SJSA1 (cell line): ENCODE results near the gene CEP95. TPM values are rescaled to one million over a fixed set of nuclear protein-coding genes. Genes with fewer than 3 reads are reported as not detected.

Experiments
- DNase-seq, 2 experiments: peaks; one replicate each; pipeline ENCODE4 v3.0.0-alpha.2; 2015 to 2020; ENCODE audit warnings: low spot score in 2 of 2, low read depth in 1 of 2
- H3K27ac ChIP-seq: fragments of 250-450 bp; sonication (Bioruptor Pico); 2 replicates; pipeline ENCODE4 v1.5.1; 2020; ENCODE audit warnings: mild to moderate bottlenecking, moderate library complexity
- H3K27me3 ChIP-seq: fragments of 250-450 bp; sonication (Bioruptor Pico); replicated peaks from 2 replicates; pipeline ENCODE4 v1.5.1; 2020; ENCODE audit warnings: mild to moderate bottlenecking, moderate library complexity
- H3K36me3 ChIP-seq: fragments of 250-450 bp; sonication (Bioruptor Pico); 2 replicates; pipeline ENCODE4 v1.5.1; 2020; ENCODE audit warnings: mild to moderate bottlenecking
- H3K4me1 ChIP-seq: fragments of 250-450 bp; sonication (Bioruptor Pico); replicated peaks from 2 replicates; pipeline ENCODE4 v1.6.1; 2021; ENCODE audit warnings: mild to moderate bottlenecking
- H3K4me3 ChIP-seq: fragments of 250-450 bp; sonication (Bioruptor Pico); 2 replicates; pipeline ENCODE4 v1.5.1; 2020; ENCODE audit warnings: mild to moderate bottlenecking
- H3K9me3 ChIP-seq: fragments of 250-450 bp; sonication (Bioruptor Pico); replicated peaks from 2 replicates; pipeline ENCODE4 v1.5.1; 2020; ENCODE audit warnings: mild to moderate bottlenecking
- total RNA-seq: library from RNA; depleted of rRNA; stranded (reverse); fragments of >200 nt; shearing (Covaris generic); gene quantifications from 2 replicates; pipeline ENCODE4 v1.2.3, GENCODE V29; 2014

The CEP95 gene
- total RNA-seq, 1 experiment from 2014 or later: 36.7 TPM

GRCh38 chr17:64540118-64540776 lies 33.5 kb downstream of the CEP95 start:
- H3K4me1 ChIP-seq: no peaks in the 10 kb centered on the region
- H3K27ac ChIP-seq: no peak overlapping the region
- peaks cover 92% of the 10 kb centered on the region for H3K36me3 ChIP-seq
- H3K27me3 ChIP-seq: no peaks in the 10 kb centered on the region
- no peak overlapping the region for H3K4me3 ChIP-seq
- no peak for DNase-seq
- H3K9me3 ChIP-seq: no peaks in the 10 kb centered on the region

- H3K36me3 ChIP-seq: peaks cover 93% of the 10 kb centered on the region
- no peak overlapping the region for H3K27ac ChIP-seq
- no peaks in the 10 kb centered on the region for H3K27me3 ChIP-seq
- no peak overlapping the region for H3K4me3 ChIP-seq
- H3K4me1 ChIP-seq: no peaks in the 10 kb centered on the region
- DNase-seq: no peak
- H3K9me3 ChIP-seq: no peaks in the 10 kb centered on the region
Measured at GRCh38 chr17:64544742-64545141, 38.0 kb downstream of the CEP95 start.

- no peaks in the 10 kb centered on the region for H3K9me3 ChIP-seq
- no peaks in the 10 kb centered on the region for H3K4me1 ChIP-seq
- peaks cover 99% of the 10 kb centered on the region for H3K36me3 ChIP-seq
- H3K27ac ChIP-seq: no peak overlapping the region
- no peak overlapping the region for H3K4me3 ChIP-seq
- no peaks in the 10 kb centered on the region for H3K27me3 ChIP-seq
- no peak for DNase-seq
Measured at GRCh38 chr17:64546716-64547115, 39.9 kb downstream of the CEP95 start.

GRCh38 chr17:64547319-64547718 lies 40.5 kb downstream of the CEP95 start:
- no peaks in the 10 kb centered on the region for H3K27me3 ChIP-seq
- H3K9me3 ChIP-seq: no peaks in the 10 kb centered on the region
- peaks cover 99% of the 10 kb centered on the region for H3K36me3 ChIP-seq
- no peak overlapping the region for H3K4me3 ChIP-seq
- H3K27ac ChIP-seq: no peak overlapping the region
- no peak for DNase-seq
- H3K4me1 ChIP-seq: no peaks in the 10 kb centered on the region

GRCh38 chr17:64551461-64551860 lies 44.7 kb downstream of the CEP95 start:
- Histone ChIP-seq H3K4me1 (no peaks in the 10 kb centered on the region), H3K27ac (no peak overlapping the region), H3K9me3 (no peaks in the 10 kb centered on the region), H3K27me3 (no peaks in the 10 kb centered on the region), H3K36me3 (peaks cover 99% of the 10 kb centered on the region), H3K4me3 (no peak overlapping the region)
- DNase-seq: no peak

- DNase-seq: no peak
Measured at GRCh38 chr17:64554028-64554637, 47.4 kb downstream of the CEP95 start.

GRCh38 chr17:64555281-64555680 lies 48.5 kb downstream of the CEP95 start:
- Histone ChIP-seq H3K36me3 (peaks cover 94% of the 10 kb centered on the region), H3K27ac (no peak overlapping the region), H3K9me3 (no peaks in the 10 kb centered on the region), H3K27me3 (no peaks in the 10 kb centered on the region), H3K4me1 (no peaks in the 10 kb centered on the region), H3K4me3 (no peak overlapping the region)
- DNase-seq: no peak

More at GRCh38 chr17:64554028-64554637, 47.4 kb downstream of the CEP95 start:
- Histone ChIP-seq H3K4me1 (no peaks in the 10 kb centered on the region), H3K27me3 (no peaks in the 10 kb centered on the region), H3K9me3 (no peaks in the 10 kb centered on the region), H3K4me3 (no peak overlapping the region), H3K36me3 (peaks cover 97% of the 10 kb centered on the region), H3K27ac (no peak overlapping the region)

- Histone ChIP-seq H3K27ac (no peak overlapping the region), H3K9me3 (no peaks in the 10 kb centered on the region), H3K27me3 (no peaks in the 10 kb centered on the region)
Measured at GRCh38 chr17:64564098-64564497, 57.3 kb downstream of the CEP95 start.

GRCh38 chr17:64565563-64565962 lies 58.8 kb downstream of the CEP95 start:
- Histone ChIP-seq H3K36me3 (peaks cover 68% of the 10 kb centered on the region), H3K4me1 (peaks cover 9% of the 10 kb centered on the region), H3K4me3 (no peak overlapping the region), H3K27me3 (no peaks in the 10 kb centered on the region), H3K9me3 (no peaks in the 10 kb centered on the region), H3K27ac (no peak overlapping the region)
- no peak for DNase-seq

More at GRCh38 chr17:64564098-64564497, 57.3 kb downstream of the CEP95 start:
- H3K4me1 ChIP-seq: peaks cover 9% of the 10 kb centered on the region
- H3K4me3 ChIP-seq: no peak overlapping the region
- peaks cover 64% of the 10 kb centered on the region for H3K36me3 ChIP-seq
- no peak for DNase-seq

GRCh38 chr17:64571746-64572145 lies 65.0 kb downstream of the CEP95 start:
- DNase-seq: no peak
- no peak overlapping the region for H3K27ac ChIP-seq
- peaks cover 33% of the 10 kb centered on the region for H3K4me1 ChIP-seq
- H3K36me3 ChIP-seq: peaks cover 72% of the 10 kb centered on the region
- H3K9me3 ChIP-seq: no peaks in the 10 kb centered on the region
- no peaks in the 10 kb centered on the region for H3K27me3 ChIP-seq
- H3K4me3 ChIP-seq: no peak overlapping the region

- H3K36me3 ChIP-seq: peaks cover 79% of the 10 kb centered on the region
- no peak overlapping the region for H3K4me3 ChIP-seq
- H3K27ac ChIP-seq: peak overlapping the region; percentile 74
- H3K9me3 ChIP-seq: no peaks in the 10 kb centered on the region
- DNase-seq: peak in 1 of 2 experiments; percentile 63
- H3K4me1 ChIP-seq: peaks cover 33% of the 10 kb centered on the region
- no peaks in the 10 kb centered on the region for H3K27me3 ChIP-seq
Measured at GRCh38 chr17:64572682-64573154, 65.9 kb downstream of the CEP95 start.

- Histone ChIP-seq H3K27ac (peak overlapping the region; percentile 47), H3K9me3 (no peaks in the 10 kb centered on the region), H3K4me3 (no peak overlapping the region), H3K36me3 (peaks cover 79% of the 10 kb centered on the region), H3K4me1 (peaks cover 33% of the 10 kb centered on the region), H3K27me3 (no peaks in the 10 kb centered on the region)
- DNase-seq: no peak
Measured at GRCh38 chr17:64573214-64573613, 66.4 kb downstream of the CEP95 start.

- H3K9me3 ChIP-seq: no peaks in the 10 kb centered on the region
Measured at GRCh38 chr17:64574646-64575045, 67.9 kb downstream of the CEP95 start.

GRCh38 chr17:64575431-64575830 lies 68.7 kb downstream of the CEP95 start:
- Histone ChIP-seq H3K4me1 (peaks cover 33% of the 10 kb centered on the region), H3K27ac (peak overlapping the region; percentile 68), H3K9me3 (no peaks in the 10 kb centered on the region), H3K36me3 (peaks cover 78% of the 10 kb centered on the region), H3K4me3 (no peak overlapping the region), H3K27me3 (no peaks in the 10 kb centered on the region)
- peak in 1 of 2 experiments; percentile 83 for DNase-seq

More at GRCh38 chr17:64574646-64575045, 67.9 kb downstream of the CEP95 start:
- no peak for DNase-seq
- Histone ChIP-seq H3K4me3 (no peak overlapping the region), H3K27ac (peak overlapping the region; percentile 68), H3K36me3 (peaks cover 78% of the 10 kb centered on the region), H3K27me3 (no peaks in the 10 kb centered on the region), H3K4me1 (peaks cover 33% of the 10 kb centered on the region)
